ENCODE results near the gene MTHFD1L. TPM values are rescaled to one million over a fixed set of nuclear protein-coding genes. Genes with fewer than 3 reads are reported as not detected.

Gene MTHFD1L
- total RNA-seq, 6 experiments from 2014 or later: 67.5 to 88.7 (median 80.9) TPM

- Mint-ChIP-seq H3K36me3 (ENCODE audit: low read depth) (peaks cover 57% of the 10 kb centered on the region), H3K27ac (no peak overlapping the region), H3K27me3 (ENCODE audit: insufficient read depth) (0 out of 2 replicates have a peak, but pooled peaks cover 2% of the 10 kb centered on the region), H3K4me3 (no peak overlapping the region), H3K9me3 (no peaks in the 10 kb centered on the region), H3K4me1 (ENCODE audit: low read depth) (peaks cover 20% of the 10 kb centered on the region)
- no peak for DNase-seq
- no peak for TF ChIP-seq CTCF (IDR thresholded peaks at IDR 0.05)
These were observed 230.2 kb downstream of the MTHFD1L start for GRCh38 chr6:151095538-151096254.

GRCh38 chr6:151096255-151096612, 230.7 kb downstream of the MTHFD1L start:
- no peak for TF ChIP-seq CTCF (IDR thresholded peaks at IDR 0.05)
- Mint-ChIP-seq H3K36me3 (ENCODE audit: low read depth) (peaks cover 60% of the 10 kb centered on the region), H3K27me3 (ENCODE audit: insufficient read depth) (0 out of 2 replicates have a peak, but pooled peaks cover 2% of the 10 kb centered on the region), H3K27ac (no peak overlapping the region), H3K4me1 (ENCODE audit: low read depth) (peaks cover 20% of the 10 kb centered on the region), H3K4me3 (no peak overlapping the region), H3K9me3 (no peaks in the 10 kb centered on the region)
- DNase-seq: no peak

GRCh38 chr6:151096691-151097606, 231.4 kb downstream of the MTHFD1L start:
- Mint-ChIP-seq H3K4me3 (no peak overlapping the region), H3K4me1 (ENCODE audit: low read depth) (peaks cover 20% of the 10 kb centered on the region), H3K27me3 (ENCODE audit: insufficient read depth) (0 out of 2 replicates have a peak, but pooled peaks cover 2% of the 10 kb centered on the region), H3K27ac (no peak overlapping the region), H3K9me3 (no peaks in the 10 kb centered on the region), H3K36me3 (ENCODE audit: low read depth) (peaks cover 66% of the 10 kb centered on the region)
- DNase-seq: no peak
- no peak for TF ChIP-seq CTCF (IDR thresholded peaks at IDR 0.05)

- no peak for DNase-seq
- Mint-ChIP-seq H3K9me3 (no peaks in the 10 kb centered on the region), H3K36me3 (ENCODE audit: low read depth) (peaks cover 62% of the 10 kb centered on the region)
These were observed 232.7 kb downstream of the MTHFD1L start for GRCh38 chr6:151098166-151098565.

GRCh38 chr6:151100326-151100725, 234.8 kb downstream of the MTHFD1L start:
- Mint-ChIP-seq H3K27me3 (ENCODE audit: insufficient read depth) (peaks cover 3% of the 10 kb centered on the region; the same call in 1 of the 2 replicates), H3K4me1 (ENCODE audit: low read depth) (peaks cover 10% of the 10 kb centered on the region), H3K27ac (no peak overlapping the region), H3K36me3 (ENCODE audit: low read depth) (peaks cover 52% of the 10 kb centered on the region), H3K4me3 (no peak overlapping the region), H3K9me3 (no peaks in the 10 kb centered on the region)
- no peak for TF ChIP-seq CTCF (IDR thresholded peaks at IDR 0.05)
- DNase-seq: no peak

More at GRCh38 chr6:151098166-151098565, 232.7 kb downstream of the MTHFD1L start:
- Mint-ChIP-seq H3K4me3 (no peak overlapping the region), H3K27me3 (ENCODE audit: insufficient read depth) (peaks cover 3% of the 10 kb centered on the region; the same call in 1 of the 2 replicates), H3K4me1 (ENCODE audit: low read depth) (peaks cover 10% of the 10 kb centered on the region), H3K27ac (no peak overlapping the region)
- TF ChIP-seq CTCF (IDR thresholded peaks at IDR 0.05): no peak
